SHP77 (cell line): ENCODE data around the gene PLD6.

Source experiments
- DNase-seq, 2 experiments: peaks; one replicate each; lab custom pipeline; 2025; lab: John Stamatoyannopoulos, UW

The PLD6 gene

GRCh38 chr17:17227608-17228520, 21.7 kb upstream of the PLD6 start:
- no peak for DNase-seq

GRCh38 chr17:17226451-17227265, 20.5 kb upstream of the PLD6 start:
- DNase-seq, result no peak

GRCh38 chr17:17225901-17226300, 19.8 kb upstream of the PLD6 start:
- no peak for DNase-seq

- DNase-seq, result no peak
Measured at GRCh38 chr17:17224137-17224536, 18.0 kb upstream of the PLD6 start.

GRCh38 chr17:17223736-17224135, 17.6 kb upstream of the PLD6 start:
- no peak for DNase-seq

GRCh38 chr17:17221329-17221728, 15.2 kb upstream of the PLD6 start:
- DNase-seq, result no peak

GRCh38 chr17:17220529-17220928, 14.4 kb upstream of the PLD6 start:
- DNase-seq, result no peak

GRCh38 chr17:17217995-17218394, 11.9 kb upstream of the PLD6 start:
- no peak for DNase-seq

GRCh38 chr17:17216776-17217175, 10.6 kb upstream of the PLD6 start:
- DNase-seq, result peak in 1 of 2 experiments; percentile 29

GRCh38 chr17:17216236-17216635, 10.1 kb upstream of the PLD6 start:
- no peak for DNase-seq

- no peak for DNase-seq
Measured at GRCh38 chr17:17215575-17215974, 9.4 kb upstream of the PLD6 start.

GRCh38 chr17:17214646-17215436, 8.7 kb upstream of the PLD6 start:
- no peak for DNase-seq

GRCh38 chr17:17213775-17214174, 7.6 kb upstream of the PLD6 start:
- no peak for DNase-seq

GRCh38 chr17:17207998-17208397, 1.9 kb upstream of the PLD6 start:
- no peak for DNase-seq

GRCh38 chr17:17206913-17207335, 791 bp upstream of the PLD6 start:
- peak in 1 of 2 experiments; percentile 73 for DNase-seq

- DNase-seq, result peak; percentile 76 to 80
Measured at GRCh38 chr17:17205368-17206123, 587 bp downstream of the PLD6 start.

- no peak for DNase-seq
Measured at GRCh38 chr17:17204635-17205231, 1.4 kb downstream of the PLD6 start.

GRCh38 chr17:17204041-17204591, 2.0 kb downstream of the PLD6 start:
- no peak for DNase-seq

GRCh38 chr17:17203173-17203730, 2.9 kb downstream of the PLD6 start:
- DNase-seq, result no peak

- no peak for DNase-seq
Measured at GRCh38 chr17:17201907-17202306, 4.2 kb downstream of the PLD6 start.
